Activated CD8-positive, alpha-beta memory T cell treated with anti-CD3 and anti-CD28 coated beads, Interleukin-2, amount 50 U/mL, for 1 hour (primary cell): ENCODE measurements around the gene MCL1.
"Not testable (repeated sequence)": the region's sequence is repeated elsewhere in the genome, so short reads cannot be mapped to it uniquely, and the experiment has no call there.

Source experiments
- DNase-seq: peaks from one replicate; pipeline ENCODE4 v3.0.0-alpha.2; 2020; ENCODE audit errors: extremely low read depth

The MCL1 gene

GRCh38 chr1:150602372-150602771 lies 23.0 kb upstream of the MCL1 start:
- not testable (repeated sequence) for DNase-seq

- no peak for DNase-seq
These were observed 22.1 kb upstream of the MCL1 start for GRCh38 chr1:150601540-150601939.

- DNase-seq, result not testable (repeated sequence)
These were observed 18.9 kb upstream of the MCL1 start for GRCh38 chr1:150598346-150598745.

- no peak for DNase-seq
These were observed 17.6 kb upstream of the MCL1 start for GRCh38 chr1:150596976-150597375.

- DNase-seq, result no peak
These were observed 16.9 kb upstream of the MCL1 start for GRCh38 chr1:150596095-150596892.

GRCh38 chr1:150582371-150582770 lies 3.0 kb upstream of the MCL1 start:
- no peak for DNase-seq

GRCh38 chr1:150581962-150582361 lies 2.6 kb upstream of the MCL1 start:
- DNase-seq, result not testable (repeated sequence)

GRCh38 chr1:150581437-150581836 lies 2.0 kb upstream of the MCL1 start:
- not testable (repeated sequence) for DNase-seq

- DNase-seq, result not testable (repeated sequence)
These were observed 1.6 kb upstream of the MCL1 start for GRCh38 chr1:150580966-150581365.

- DNase-seq, result no peak
These were observed 684 bp upstream of the MCL1 start for GRCh38 chr1:150579945-150580642.

- no peak for DNase-seq
These were observed 919 bp downstream of the MCL1 start for GRCh38 chr1:150578272-150579109.

GRCh38 chr1:150577557-150578271 lies 1.7 kb downstream of the MCL1 start:
- DNase-seq, result no peak

GRCh38 chr1:150576794-150577556 lies 2.4 kb downstream of the MCL1 start:
- DNase-seq, result no peak

- DNase-seq, result no peak
These were observed 3.1 kb downstream of the MCL1 start for GRCh38 chr1:150576367-150576711.

GRCh38 chr1:150575518-150576366 lies 3.7 kb downstream of the MCL1 start:
- DNase-seq, result no peak

GRCh38 chr1:150575072-150575489 lies 4.3 kb downstream of the MCL1 start:
- no peak for DNase-seq

GRCh38 chr1:150574260-150575071 lies 4.9 kb downstream of the MCL1 start:
- no peak for DNase-seq

GRCh38 chr1:150573648-150574071 lies 5.8 kb downstream of the MCL1 start:
- not testable (repeated sequence) for DNase-seq
